Kidney (tissue), 14 donors: ENCODE data around the gene ZDHHC18. TPM values are rescaled to one million over a fixed set of nuclear protein-coding genes. Genes with fewer than 3 reads are reported as not detected.

ENCODE experiments used
- DNase-seq, 5 donors: peaks; one replicate each; pipeline ENCODE4 v3.0.0-alpha.2; 2013 to 2020
- FAIRE-seq: peaks from 2 replicates; lab custom pipeline; 2012; peaks lifted over from hg19 to GRCh38; lab: Jason Lieb, UNC
- H3K27ac ChIP-seq, 2 donors: one replicate each; pipeline ENCODE4 v1.7.0; 2013; ENCODE audit warnings: low read depth in 2 of 2, low read length in 2 of 2, inconsistent platforms in 1 of 2
- H3K27me3 ChIP-seq: one replicate; pipeline ENCODE4 v1.7.1; 2013; ENCODE audit warnings: low read length, inconsistent platforms; ENCODE audit not compliant: control insufficient read depth, insufficient read depth
- H3K36me3 ChIP-seq, 3 donors: one replicate each; pipeline versions ENCODE4 v1.7.0 to v1.7.1; 2013; ENCODE audit warnings: low read length in 3 of 3, control low read depth in 1 of 3, inconsistent platforms in 1 of 3; ENCODE audit not compliant: insufficient read depth in 3 of 3, control insufficient read depth in 2 of 3
- H3K4me1 ChIP-seq, 3 donors: one replicate each; pipeline versions ENCODE4 v1.7.0 to v1.7.1; 2013; ENCODE audit warnings: low read length in 3 of 3, inconsistent platforms in 1 of 3, low read depth in 1 of 3; ENCODE audit not compliant: control insufficient read depth in 2 of 3, insufficient read depth in 2 of 3
- H3K4me3 ChIP-seq, 3 donors: one replicate each; pipeline versions ENCODE4 v1.7.0 to v1.8.1; 2013; ENCODE audit warnings: low read length in 3 of 3, control low read depth in 1 of 3, inconsistent platforms in 1 of 3
- H3K9ac ChIP-seq, 3 donors: one replicate each; pipeline versions ENCODE4 v1.7.0 to v1.7.1; 2013; ENCODE audit warnings: low read length in 3 of 3, control low read depth in 1 of 3, inconsistent platforms in 1 of 3
- H3K9me3 ChIP-seq, 3 donors: one replicate each; pipeline versions ENCODE4 v1.7.0 to v1.7.1; 2013; ENCODE audit warnings: low read length in 3 of 3, control low read depth in 1 of 3, inconsistent platforms in 1 of 3; ENCODE audit not compliant: control insufficient read depth in 2 of 3, insufficient read depth in 1 of 3
- CTCF ChIP-seq: IDR thresholded peaks from 3 replicates; pipeline ENCODE4 v1.5.1; 2012; ENCODE audit warnings: mild to moderate bottlenecking, moderate library complexity, borderline replicate concordance; ENCODE audit not compliant: insufficient read depth; ENCODE audit errors: extremely low read depth
- intact Hi-C: fragments of 100-400 bp; cut with DNase I; formaldehyde crosslinking; loops from one replicate; pipeline ENCODE4 v1.11.1; 2022
- polyA plus RNA-seq: library from polyadenylated mRNA; stranded (reverse); fragments of 350-450 nt; fragmentation: Illumina TruSeq; extraction: RNeasy Lipid Tissue Mini Kit (QIAGEN cat#74804); gene quantifications from one replicate; pipeline ENCODE4 v1.2.3, GENCODE V29; 2014; ENCODE audit warnings: low read depth, low replicate concordance; ENCODE audit not compliant: insufficient read depth
- total RNA-seq: library from RNA; stranded (reverse); fragmentation: NEBNext Ultra II Directional; extraction: Animal tissue kit (Norgen Biotek cat#: 25700); gene quantifications from one replicate; pipeline ENCODE4 v1.2.1, GENCODE V29; 2021
- donor health status: control.
- donor health status: control.
- donor health status: control.
- donor health status: control.
- donor health status: control.
- donor health status: DM: yes; HTN: yes; CAD: no.
- donor health status: Normal renal cell carcinoma (clear cell type).

The ZDHHC18 gene
- total and polyA plus RNA-seq, 2 donors from 2014 or later, result 6.7 to 15.6 TPM

GRCh38 chr1:26780344-26780957 is 46.0 kb upstream of the ZDHHC18 start:
- no peak overlapping the region for H3K9ac ChIP-seq
- no peak for FAIRE-seq
- peaks cover 8 to 43% (median 28%) of the 10 kb centered on the region in 3 donors for H3K36me3 ChIP-seq
- no peak for DNase-seq
- H3K27ac ChIP-seq, result no peak overlapping the region
- intact Hi-C loops, result loop anchor here (5.0 kb wide), 1 partner anchor 33 kb away; no protein-coding TSS in a partner anchor
- no peaks in the 10 kb centered on the region for H3K9me3 ChIP-seq
- peaks cover 8 to 37% (median 20%) of the 10 kb centered on the region in 3 donors for H3K4me1 ChIP-seq
- H3K4me3 ChIP-seq, result no peak overlapping the region
- no peak for TF ChIP-seq CTCF
- no peaks in the 10 kb centered on the region for H3K27me3 ChIP-seq

- Histone ChIP-seq H3K4me1 (peaks cover 15 to 45% (median 25%) of the 10 kb centered on the region in 3 donors), H3K9me3 (no peaks in the 10 kb centered on the region), H3K27me3 (no peaks in the 10 kb centered on the region), H3K9ac (no peak overlapping the region), H3K36me3 (peaks cover 8 to 36% (median 27%) of the 10 kb centered on the region in 3 donors), H3K4me3 (no peak overlapping the region), H3K27ac (no peak overlapping the region)
- intact Hi-C loops, result loop anchor here (5.0 kb wide), 1 partner anchor 34 kb away; no protein-coding TSS in a partner anchor
- FAIRE-seq (no peak), DNase-seq (no peak)
- no peak for TF ChIP-seq CTCF
Observed at GRCh38 chr1:26781206-26781825, 45.2 kb upstream of the ZDHHC18 start.

GRCh38 chr1:26782521-26783212 is 43.8 kb upstream of the ZDHHC18 start:
- Histone ChIP-seq H3K9me3 (no peaks in the 10 kb centered on the region), H3K4me3 (no peak overlapping the region), H3K4me1 (peaks cover 16 to 53% (median 32%) of the 10 kb centered on the region in 3 donors), H3K27me3 (no peaks in the 10 kb centered on the region), H3K9ac (no peak overlapping the region), H3K27ac (peak overlapping the region in 1 of 2 donors; percentile 8), H3K36me3 (peaks cover 8 to 28% (median 24%) of the 10 kb centered on the region in 3 donors)
- FAIRE-seq, result no peak
- no peak for TF ChIP-seq CTCF
- intact Hi-C loops, result loop anchor here (5.0 kb wide), 1 partner anchor 35 kb away; no protein-coding TSS in a partner anchor
- DNase-seq, result no peak
